RWPE1 (cell line): ENCODE results near the gene PCED1A.
"Not testable (repeated sequence)": the region's sequence is repeated elsewhere in the genome, so short reads cannot be mapped to it uniquely, and the experiment has no call there.

Source experiments
- CTCF ChIA-PET: fragments of 350-600 bp; sonication (Branson Sonifier 250); formaldehyde crosslinking; extraction: SDS; loops from one replicate; lab custom pipeline; 2021; lab: Yijun Ruan, JAX
- POLR2A ChIA-PET: fragments of 400-600 bp; formaldehyde crosslinking; extraction: SDS; loops from one replicate; lab custom pipeline; 2020; ENCODE audit warnings: antibody characterized with exemption; ENCODE audit not compliant: low non-redundant PET; lab: Yijun Ruan, JAX
- DNase-seq: peaks from one replicate; pipeline ENCODE4 v3.0.0; 2012; ENCODE audit warnings: low spot score
- H3K27ac ChIP-seq: fragments of 450-650 bp; 2 replicates; pipeline ENCODE4 v1.5.1; 2017
- CTCF ChIP-seq: fragments of 450-650 bp; conservative IDR thresholded peaks from 2 replicates; pipeline ENCODE4 v1.5.1; 2017; ENCODE audit warnings: low read depth, mild to moderate bottlenecking

The PCED1A gene

GRCh38 chr20:2836035-2836434, 4.4 kb downstream of the PCED1A start:
- TF ChIP-seq CTCF = no peak
- H3K27ac ChIP-seq = no peak overlapping the region; the same call in 1 of the 2 replicates
- ChIA-PET CTCF (no interaction called here), POLR2A (no interaction called here)
- DNase-seq = no peak

GRCh38 chr20:2835331-2835796, 5.1 kb downstream of the PCED1A start:
- no peak for TF ChIP-seq CTCF
- CTCF ChIA-PET = interaction anchor here (1.5 kb wide), 1 partner anchor 16 kb away, joined by 3 read pairs; no protein-coding TSS in a partner anchor
- no peak overlapping the region for H3K27ac ChIP-seq
- POLR2A ChIA-PET = no interaction called here
- DNase-seq = no peak

GRCh38 chr20:2834401-2835110, 5.9 kb downstream of the PCED1A start:
- no peak overlapping the region for H3K27ac ChIP-seq
- ChIA-PET POLR2A (no interaction called here), CTCF (interaction anchor here (1.5 kb wide), 1 partner anchor 17 kb away, joined by 3 read pairs; no protein-coding TSS in a partner anchor)
- no peak for TF ChIP-seq CTCF
- no peak for DNase-seq

- no peak overlapping the region for H3K27ac ChIP-seq
- no peak for TF ChIP-seq CTCF
- POLR2A ChIA-PET = no interaction called here
- DNase-seq = no peak
- CTCF ChIA-PET = interaction anchor here (0.6 kb wide), 1 partner anchor 15 kb away, joined by 7 read pairs; no protein-coding TSS in a partner anchor
These were observed 6.7 kb downstream of the PCED1A start for GRCh38 chr20:2833761-2834160.

GRCh38 chr20:2831206-2831605, 9.2 kb downstream of the PCED1A start:
- DNase-seq, CTCF ChIA-PET, H3K27ac ChIP-seq, POLR2A ChIA-PET: not testable (repeated sequence)

- TF ChIP-seq CTCF = no peak
- DNase-seq = no peak
- no peak overlapping the region for H3K27ac ChIP-seq
- ChIA-PET POLR2A (no interaction called here), CTCF (no interaction called here)
These were observed 11.1 kb downstream of the PCED1A start for GRCh38 chr20:2829376-2829775.

- CTCF ChIA-PET = no interaction called here
- POLR2A ChIA-PET = no interaction called here
- DNase-seq = no peak
- no peak overlapping the region for H3K27ac ChIP-seq
- no peak for TF ChIP-seq CTCF
These were observed 13.8 kb downstream of the PCED1A start for GRCh38 chr20:2826655-2827054.
